Gastrocnemius medialis (tissue), 4 donors: ENCODE data around the gene CFAP57.

ENCODE experiments used
- POLR2A ChIP-seq, 2 donors: fragments of 450-650 bp; IDR thresholded peaks; one replicate each; pipeline ENCODE4 v1.6.1; 2017; ENCODE audit warnings: antibody characterized with exemption in 2 of 2, mild to moderate bottlenecking in 2 of 2, moderate library complexity in 2 of 2
- TF ChIP-seq, protein P1 (sequence below), 5 experiments: fragments of 450-650 bp in 3 of 5; fragments of 200-600 bp in 2 of 5; sonication (generic) in 2 of 5; IDR thresholded peaks in 4 of 5; conservative IDR thresholded peaks in 1 of 5; 1 replicate in 4 of 5; 2 replicates in 1 of 5; pipeline ENCODE4 v1.5.1; 2016 to 2019; ENCODE audit warnings: antibody characterized with exemption in 5 of 5, mild to moderate bottlenecking in 3 of 5, moderate library complexity in 3 of 5

DNA sequence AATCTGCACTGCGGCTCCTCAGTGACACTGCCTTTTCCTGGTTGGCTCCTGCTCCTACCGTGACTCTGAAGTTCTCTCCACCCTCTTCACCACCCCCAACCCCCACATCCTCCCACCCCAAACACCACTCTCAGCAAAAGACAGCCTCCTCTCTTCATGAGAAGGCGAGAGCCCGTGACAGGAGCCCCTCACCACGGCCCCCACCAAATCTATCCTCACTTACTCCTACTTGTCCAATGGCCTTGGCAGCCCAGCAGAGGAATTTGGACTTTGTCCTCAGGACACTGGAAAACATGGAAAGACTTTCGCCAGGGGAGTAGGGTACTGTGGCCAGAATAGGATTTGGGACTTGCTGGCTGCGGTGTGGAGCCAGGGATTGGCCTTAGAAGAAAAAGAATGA is 104.5 kb downstream of the CFAP57 start:
- TF ChIP-seq, protein P1, sequence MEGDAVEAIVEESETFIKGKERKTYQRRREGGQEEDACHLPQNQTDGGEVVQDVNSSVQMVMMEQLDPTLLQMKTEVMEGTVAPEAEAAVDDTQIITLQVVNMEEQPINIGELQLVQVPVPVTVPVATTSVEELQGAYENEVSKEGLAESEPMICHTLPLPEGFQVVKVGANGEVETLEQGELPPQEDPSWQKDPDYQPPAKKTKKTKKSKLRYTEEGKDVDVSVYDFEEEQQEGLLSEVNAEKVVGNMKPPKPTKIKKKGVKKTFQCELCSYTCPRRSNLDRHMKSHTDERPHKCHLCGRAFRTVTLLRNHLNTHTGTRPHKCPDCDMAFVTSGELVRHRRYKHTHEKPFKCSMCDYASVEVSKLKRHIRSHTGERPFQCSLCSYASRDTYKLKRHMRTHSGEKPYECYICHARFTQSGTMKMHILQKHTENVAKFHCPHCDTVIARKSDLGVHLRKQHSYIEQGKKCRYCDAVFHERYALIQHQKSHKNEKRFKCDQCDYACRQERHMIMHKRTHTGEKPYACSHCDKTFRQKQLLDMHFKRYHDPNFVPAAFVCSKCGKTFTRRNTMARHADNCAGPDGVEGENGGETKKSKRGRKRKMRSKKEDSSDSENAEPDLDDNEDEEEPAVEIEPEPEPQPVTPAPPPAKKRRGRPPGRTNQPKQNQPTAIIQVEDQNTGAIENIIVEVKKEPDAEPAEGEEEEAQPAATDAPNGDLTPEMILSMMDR (IDR thresholded peaks at IDR 0.05 in 4 of 5, conservative IDR thresholded peaks at IDR 0.05 in 1 of 5) = no peak
- no peak for TF ChIP-seq POLR2A (IDR thresholded peaks at IDR 0.05)
